B cell (primary cell): ENCODE data around the gene HOXA9. TPM values are rescaled to one million over a fixed set of nuclear protein-coding genes. Genes with fewer than 3 reads are reported as not detected.

ENCODE experiments used
- ATAC-seq: fragments of 200-7000 bp; cut with Tn5 transposase; one replicate; pipeline ENCODE4 v1.10.0; 2021; ENCODE audit warnings: low read depth, mild to moderate bottlenecking, moderate number of reproducible peaks, moderate library complexity
- CTCF ChIA-PET: fragments of 350-600 bp; sonication (Branson Sonifier 250); formaldehyde crosslinking; loops from one replicate; lab custom pipeline; 2021; ENCODE audit warnings: antibody characterized with exemption, inconsistent platforms; lab: Charles Lee
- POLR2A ChIA-PET: fragments of 350-600 bp; sonication (Branson Sonifier 250); formaldehyde crosslinking; loops from one replicate; lab custom pipeline; 2021; ENCODE audit warnings: antibody characterized with exemption; lab: Charles Lee
- DNase-seq: peaks from one replicate; pipeline ENCODE4 v3.0.0; 2013
- H2AFZ ChIP-seq: 2 replicates; pipeline ENCODE4 v1.6.1; 2012; ENCODE audit warnings: mild to moderate bottlenecking, low read depth, low read length; ENCODE audit not compliant: insufficient read depth, poor library complexity, severe bottlenecking
- H3K27ac ChIP-seq, 2 donors: 1 replicate in 1 of 2; 2 replicates in 1 of 2; pipeline ENCODE4 v1.5.1; 2012 to 2013; ENCODE audit warnings: low read length in 2 of 2, mild to moderate bottlenecking in 2 of 2, moderate library complexity in 1 of 2
- H3K27me3 ChIP-seq, 4 experiments: fragments of 200-600 bp in 1 of 4; sonication (generic) in 1 of 4; replicated peaks in 1 of 4; 1 replicate in 2 of 4; 2 replicates in 2 of 4; pipeline versions ENCODE4 v1.6.1 to v1.7.0; 2013 to 2016; ENCODE audit warnings: low read length in 3 of 4, mild to moderate bottlenecking in 2 of 4, mixed read lengths in 1 of 4, moderate library complexity in 1 of 4; ENCODE audit not compliant: insufficient read depth in 4 of 4, control insufficient read depth in 3 of 4; ENCODE audit errors: control extremely low read depth in 1 of 4
- H3K36me3 ChIP-seq, 2 experiments: replicated peaks in 1 of 2; 1 replicate in 1 of 2; 2 replicates in 1 of 2; pipeline versions ENCODE4 v1.6.1 to v1.7.1; 2013; ENCODE audit warnings: low read length in 1 of 2; ENCODE audit not compliant: insufficient read depth in 2 of 2, control insufficient read depth in 1 of 2; ENCODE audit errors: control extremely low read depth in 1 of 2, extremely low read depth in 1 of 2
- H3K4me1 ChIP-seq, 2 donors: fragments of 200-600 bp in 1 of 2; sonication (generic) in 1 of 2; 1 replicate in 1 of 2; 2 replicates in 1 of 2; pipeline versions ENCODE4 v1.5.1 to v1.6.1; 2013 to 2017; ENCODE audit warnings: low read length in 2 of 2; ENCODE audit not compliant: control insufficient read depth in 2 of 2, insufficient read depth in 2 of 2
- H3K4me2 ChIP-seq: replicated peaks from 2 replicates; pipeline ENCODE3; 2012; ENCODE audit warnings: mild to moderate bottlenecking, low read depth, low read length; ENCODE audit not compliant: poor library complexity, severe bottlenecking
- H3K4me3 ChIP-seq, 5 experiments: fragments of 200-600 bp in 1 of 5; sonication (generic) in 1 of 5; 1 replicate in 3 of 5; 2 replicates in 2 of 5; pipeline versions ENCODE4 v1.5.1 to v1.7.0; 2011 to 2016; ENCODE audit warnings: low read length in 4 of 5, mild to moderate bottlenecking in 4 of 5, low read depth in 2 of 5, control low read depth in 1 of 5, moderate library complexity in 1 of 5; ENCODE audit not compliant: insufficient read depth in 1 of 5; ENCODE audit errors: control extremely low read depth in 1 of 5, extremely low read depth in 1 of 5
- H3K79me2 ChIP-seq: fragments of 200-600 bp; sonication (generic); one replicate; pipeline ENCODE4 v1.6.0; 2016; ENCODE audit warnings: low read length; ENCODE audit not compliant: control insufficient read depth, insufficient read depth
- H3K9ac ChIP-seq: fragments of 200-600 bp; sonication (generic); 2 replicates; pipeline ENCODE4 v1.6.1; 2017; ENCODE audit warnings: mild to moderate bottlenecking, low read length, moderate library complexity
- H3K9me3 ChIP-seq, 3 donors: one replicate each; pipeline versions ENCODE4 v1.6.1 to v1.7.1; 2013; ENCODE audit warnings: low read length in 2 of 3; ENCODE audit not compliant: control insufficient read depth in 2 of 3, insufficient read depth in 1 of 3; ENCODE audit errors: control extremely low read depth in 1 of 3
- H4K20me1 ChIP-seq: 2 replicates; pipeline ENCODE4 v1.6.0; 2012; ENCODE audit warnings: mild to moderate bottlenecking, low read length; ENCODE audit not compliant: insufficient read depth, control insufficient read depth, poor library complexity, severe bottlenecking
- H3K27ac Mint-ChIP-seq: one replicate; pipeline ENCODE4 v1.8.0; 2021; ENCODE audit warnings: mixed read lengths
- H3K27me3 Mint-ChIP-seq: one replicate; pipeline ENCODE4 v1.8.0; 2021; ENCODE audit warnings: mixed read lengths
- H3K4me1 Mint-ChIP-seq: one replicate; pipeline ENCODE4 v1.8.0; 2021; ENCODE audit warnings: mixed read lengths
- H3K4me3 Mint-ChIP-seq: one replicate; pipeline ENCODE4 v1.8.0; 2021; ENCODE audit warnings: mixed read lengths
- H3K9me3 Mint-ChIP-seq: one replicate; pipeline ENCODE4 v1.8.0; 2022; ENCODE audit warnings: mixed read lengths; ENCODE audit not compliant: insufficient read depth
- CTCF ChIP-seq: fragments of 200-600 bp; IDR thresholded peaks from one replicate; pipeline ENCODE4 v1.8.0; 2022; ENCODE audit warnings: antibody characterized with exemption, mild to moderate bottlenecking
- EZH2 ChIP-seq: IDR thresholded peaks from 2 replicates; pipeline ENCODE4 v1.6.1; 2012; ENCODE audit warnings: borderline replicate concordance, low read depth, mild to moderate bottlenecking, moderate library complexity, low read length; ENCODE audit not compliant: insufficient read depth, poor library complexity, severe bottlenecking
- WGBS: methylation state at CpG from one replicate; pipeline ENCODE4 v1.1.5; 2013; ENCODE audit warnings: missing lambda C conversion rate; ENCODE audit not compliant: insufficient coverage; 5-methylcytosine and 5-hydroxymethylcytosine counted together
- intact Hi-C: fragments of 100-400 bp; cut with micrococcal nuclease; formaldehyde crosslinking; loops from one replicate; pipeline ENCODE4 v1.10.0; 2022
- polyA plus RNA-seq: library from polyadenylated mRNA; depleted of rRNA; stranded (reverse); fragments of >200 nt; gene quantifications from 2 replicates; pipeline ENCODE4 v1.2.3, GENCODE V29; 2012
- total RNA-seq, 2 donors: library from RNA; stranded (reverse); fragments of 120-200 nt in 1 of 2; gene quantifications; 1 replicate in 1 of 2; 2 replicates in 1 of 2; pipeline versions ENCODE4 v1.2.3 to v1.2.4, GENCODE V29; 2013 to 2022

Gene HOXA9
- total and polyA plus RNA-seq, 2 donors (not counting 1 experiment from before 2014, with no cell fraction given): 0.07 TPM; not detected in 1

GRCh38 chr7:27126596-27127327, 38.6 kb downstream of the HOXA9 start:
- no peak for ATAC-seq
- H4K20me1 ChIP-seq: no peaks in the 10 kb centered on the region
- H3K27me3 ChIP-seq: peaks cover 0 to 6% (median 2%) of the 10 kb centered on the region in 4 experiments
- no peaks in the 10 kb centered on the region for H3K79me2 ChIP-seq
- peaks cover 46% of the 10 kb centered on the region for H3K27me3 Mint-ChIP-seq
- no peaks in the 10 kb centered on the region for H3K36me3 ChIP-seq
- no peak overlapping the region for H3K4me2 ChIP-seq
- no peak overlapping the region for H3K4me3 Mint-ChIP-seq
- CTCF ChIA-PET: no interaction called here
- intact Hi-C loops: no loop called here
- no peak overlapping the region for H3K27ac Mint-ChIP-seq
- peaks cover 0 to 16% (median 0%) of the 10 kb centered on the region in 3 donors for H3K9me3 ChIP-seq
- peaks cover 2% of the 10 kb centered on the region for H3K9me3 Mint-ChIP-seq
- no peak overlapping the region for H3K4me3 ChIP-seq
- DNase-seq: no peak
- WGBS: no CpG with 5 or more reads among the region's 3 CpGs
- TF ChIP-seq EZH2 (no peak), CTCF (no peak)
- no peaks in the 10 kb centered on the region for H3K4me1 ChIP-seq
- no peak overlapping the region for H2AFZ ChIP-seq
- H3K9ac ChIP-seq: no peak overlapping the region
- POLR2A ChIA-PET: no interaction called here
- H3K27ac ChIP-seq: no peak overlapping the region
- H3K4me1 Mint-ChIP-seq: no peaks in the 10 kb centered on the region

GRCh38 chr7:27125986-27126394, 39.3 kb downstream of the HOXA9 start:
- H3K9me3 ChIP-seq: peaks cover 0 to 13% (median 0%) of the 10 kb centered on the region in 3 donors

More at GRCh38 chr7:27125986-27126394, 39.3 kb downstream of the HOXA9 start:
- Histone ChIP-seq H3K36me3 (no peaks in the 10 kb centered on the region), H4K20me1 (no peaks in the 10 kb centered on the region), H3K4me1 (no peaks in the 10 kb centered on the region), H3K4me3 (no peak overlapping the region), H2AFZ (no peak overlapping the region), H3K9ac (no peak overlapping the region), H3K79me2 (no peaks in the 10 kb centered on the region), H3K27me3 (peaks cover 0 to 4% (median 2%) of the 10 kb centered on the region in 4 experiments), H3K4me2 (no peak overlapping the region), H3K27ac (no peak overlapping the region)
- no peak for DNase-seq
- 88% methylated on average over 4 of the region's 5 CpGs for whole genome bisulfite sequencing
- ATAC-seq: no peak
- intact Hi-C loops: no loop called here
- Mint-ChIP-seq H3K27me3 (peaks cover 40% of the 10 kb centered on the region), H3K9me3 (peaks cover 2% of the 10 kb centered on the region), H3K27ac (no peak overlapping the region), H3K4me1 (no peaks in the 10 kb centered on the region), H3K4me3 (no peak overlapping the region)
- ChIA-PET POLR2A (no interaction called here), CTCF (no interaction called here)
- TF ChIP-seq CTCF (no peak), EZH2 (no peak)
